MCF 10A (cell line): ENCODE data around the gene UVSSA. TPM values are rescaled to one million over a fixed set of nuclear protein-coding genes. Genes with fewer than 3 reads are reported as not detected.

ENCODE experiments used
- BruUV-seq: library from RNA; stranded (reverse); fragments of 400-500 nt; replicated peaks from 2 replicates; lab custom pipeline; 2021; lab: Mats Ljungman, UMichigan
- CTCF ChIA-PET: fragments of 300-600 bp; sonication (Branson Sonifier 250); formaldehyde crosslinking; extraction: SDS; loops from one replicate; lab custom pipeline; 2021; ENCODE audit warnings: antibody characterized with exemption, inconsistent platforms; lab: Yijun Ruan, JAX
- POLR2A ChIA-PET: fragments of 300-600, 350-650 bp; sonication (Branson Sonifier 250); formaldehyde crosslinking; extraction: SDS; loops from one replicate; lab custom pipeline; 2020; ENCODE audit warnings: antibody characterized with exemption, inconsistent platforms; lab: Yijun Ruan, JAX
- DNase-seq: peaks from one replicate; pipeline ENCODE4 v3.0.0-alpha.2; 2018; ENCODE audit not compliant: unreplicated experiment
- H3K27ac Mint-ChIP-seq: one replicate; pipeline ENCODE4 v1.8.0; 2022; ENCODE audit warnings: mild to moderate bottlenecking, low read depth, mixed read lengths; ENCODE audit not compliant: unreplicated experiment
- H3K27me3 Mint-ChIP-seq: one replicate; pipeline ENCODE4 v1.8.0; 2022; ENCODE audit warnings: mixed read lengths; ENCODE audit not compliant: insufficient read depth, unreplicated experiment
- H3K36me3 Mint-ChIP-seq: one replicate; pipeline ENCODE4 v1.8.0; 2022; ENCODE audit warnings: mild to moderate bottlenecking, moderate library complexity, mixed read lengths; ENCODE audit not compliant: insufficient read depth, unreplicated experiment
- H3K4me1 Mint-ChIP-seq: one replicate; pipeline ENCODE4 v1.8.0; 2022; ENCODE audit warnings: mixed read lengths; ENCODE audit not compliant: insufficient read depth, unreplicated experiment
- H3K4me3 Mint-ChIP-seq: one replicate; pipeline ENCODE4 v1.8.0; 2022; ENCODE audit warnings: mild to moderate bottlenecking, moderate library complexity, mixed read lengths; ENCODE audit not compliant: unreplicated experiment
- H3K9me3 Mint-ChIP-seq: one replicate; pipeline ENCODE4 v1.8.0; 2022; ENCODE audit warnings: mixed read lengths; ENCODE audit not compliant: unreplicated experiment
- CTCF ChIP-seq: fragments of 200-600 bp; IDR thresholded peaks from one replicate; pipeline ENCODE4 v1.8.0; 2022; ENCODE audit warnings: antibody characterized with exemption, mild to moderate bottlenecking; ENCODE audit not compliant: unreplicated experiment
- intact Hi-C: fragments of 100-400 bp; cut with micrococcal nuclease; formaldehyde crosslinking; loops from 2 replicates; pipeline ENCODE4 v1.14.1; 2022
- total RNA-seq: library from RNA; stranded (reverse); gene quantifications from 2 replicates; pipeline ENCODE4 v1.2.3, GENCODE V29; 2022

The UVSSA gene
- total RNA-seq, 1 experiment from 2014 or later, result 43.6 TPM

GRCh38 chr4:1375051-1375721 is 28.2 kb downstream of the UVSSA start:
- BruUV-seq, result no TSS peak
- Mint-ChIP-seq H3K4me3 (no peak overlapping the region), H3K27me3 (no peaks in the 10 kb centered on the region), H3K4me1 (no peaks in the 10 kb centered on the region), H3K9me3 (no peaks in the 10 kb centered on the region), H3K27ac (no peak overlapping the region), H3K36me3 (peaks cover 31% of the 10 kb centered on the region)
- no peak for TF ChIP-seq CTCF
- POLR2A ChIA-PET, result no interaction called here
- intact Hi-C loops, result no loop called here
- no peak for DNase-seq
- CTCF ChIA-PET, result interaction anchor here (0.7 kb wide), 2 partner anchors 115 to 176 kb away, joined by 3 read pairs; no protein-coding TSS in a partner anchor

- intact Hi-C loops, result no loop called here
- no peak for DNase-seq
- Mint-ChIP-seq H3K4me1 (no peaks in the 10 kb centered on the region), H3K27ac (no peak overlapping the region), H3K4me3 (no peak overlapping the region), H3K9me3 (no peaks in the 10 kb centered on the region), H3K27me3 (no peaks in the 10 kb centered on the region), H3K36me3 (peaks cover 28% of the 10 kb centered on the region)
- BruUV-seq, result no TSS peak
- ChIA-PET POLR2A (interaction anchor here (0.5 to 0.6 kb wide), 2 partner anchors 13 to 152 kb away, joined by 3 read pairs; no protein-coding TSS in a partner anchor), CTCF (interaction anchor here (0.7 to 1.1 kb wide), 2 partner anchors 172 to 175 kb away, joined by 3 read pairs; no protein-coding TSS in a partner anchor)
- no peak for TF ChIP-seq CTCF
These were observed 28.8 kb downstream of the UVSSA start for GRCh38 chr4:1375761-1376322.

GRCh38 chr4:1376391-1376840 is 29.4 kb downstream of the UVSSA start:
- no peaks in the 10 kb centered on the region for H3K4me1 Mint-ChIP-seq
- DNase-seq, result no peak
- ChIA-PET CTCF (interaction anchor here (1.1 kb wide), 1 partner anchor 172 kb away, joined by 3 read pairs; no protein-coding TSS in a partner anchor), POLR2A (interaction anchor here (0.5 to 0.6 kb wide), 2 partner anchors 13 to 152 kb away, joined by 3 read pairs; no protein-coding TSS in a partner anchor)
- no peak overlapping the region for H3K27ac Mint-ChIP-seq
- H3K9me3 Mint-ChIP-seq, result no peaks in the 10 kb centered on the region
- peaks cover 26% of the 10 kb centered on the region for H3K36me3 Mint-ChIP-seq
- no peak for TF ChIP-seq CTCF
- intact Hi-C loops, result no loop called here
- H3K4me3 Mint-ChIP-seq, result no peak overlapping the region
- H3K27me3 Mint-ChIP-seq, result no peaks in the 10 kb centered on the region
- BruUV-seq, result no TSS peak
